Neural progenitor cell (in vitro differentiated cells): Measurements from ENCODE around the gene STX1B. TPM values are rescaled to one million over a fixed set of nuclear protein-coding genes. Genes with fewer than 3 reads are reported as not detected.

Source experiments
- DNase-seq: peaks from one replicate; pipeline ENCODE4 v3.0.0-alpha.2; 2016; ENCODE audit warnings: low spot score
- H2AFZ ChIP-seq: fragments of 200-600 bp; sonication (generic); replicated peaks from 2 replicates; pipeline ENCODE4 v1.6.1; 2016; ENCODE audit warnings: antibody characterized with exemption
- H3F3A ChIP-seq: fragments of 200-600 bp; sonication (generic); 2 replicates; pipeline ENCODE4 v1.6.1; 2016; ENCODE audit warnings: antibody characterized with exemption, low read depth
- H3K27ac ChIP-seq: fragments of 200-600 bp; sonication (generic); 2 replicates; pipeline ENCODE4 v1.5.1; 2016; ENCODE audit warnings: mild to moderate bottlenecking
- H3K27me3 ChIP-seq: fragments of 200-600 bp; sonication (generic); 2 replicates; pipeline ENCODE4 v1.6.1; 2016; ENCODE audit warnings: mild to moderate bottlenecking, moderate library complexity
- H3K36me3 ChIP-seq: fragments of 200-600 bp; sonication (generic); 2 replicates; pipeline ENCODE4 v1.5.1; 2016
- H3K4me1 ChIP-seq: fragments of 200-600 bp; sonication (generic); 2 replicates; pipeline ENCODE4 v1.6.1; 2016; ENCODE audit warnings: mixed run types
- H3K4me2 ChIP-seq: fragments of 200-600 bp; sonication (generic); 2 replicates; pipeline ENCODE4 v1.6.1; 2016
- H3K4me3 ChIP-seq: fragments of 200-600 bp; sonication (generic); 2 replicates; pipeline ENCODE4 v1.5.1; 2016
- H3K79me2 ChIP-seq: fragments of 200-600 bp; sonication (generic); 2 replicates; pipeline ENCODE4 v1.6.1; 2016; ENCODE audit warnings: low read depth
- H3K9ac ChIP-seq: fragments of 200-600 bp; sonication (generic); 2 replicates; pipeline ENCODE4 v1.6.1; 2016
- H3K9me3 ChIP-seq: fragments of 200-600 bp; sonication (generic); 2 replicates; pipeline ENCODE4 v1.5.1; 2016; ENCODE audit warnings: low read depth
- H4K20me1 ChIP-seq: fragments of 200-600 bp; sonication (generic); 2 replicates; pipeline ENCODE4 v1.6.1; 2016; ENCODE audit warnings: low read depth
- H3K27ac Mint-ChIP-seq: 3 replicates; pipeline ENCODE4 v1.8.0; 2021; ENCODE audit warnings: mixed read lengths
- H3K27me3 Mint-ChIP-seq: 2 replicates; pipeline ENCODE4 v1.8.0; 2022; ENCODE audit warnings: low read depth, mild to moderate bottlenecking, inconsistent platforms, moderate library complexity, mixed read lengths; ENCODE audit not compliant: insufficient read depth
- H3K36me3 Mint-ChIP-seq: 3 replicates; pipeline ENCODE4 v1.8.0; 2021; ENCODE audit warnings: mixed read lengths
- H3K4me1 Mint-ChIP-seq: 3 replicates; pipeline ENCODE4 v1.8.0; 2021; ENCODE audit warnings: mixed read lengths
- H3K4me3 Mint-ChIP-seq: 3 replicates; pipeline ENCODE4 v1.8.0; 2021; ENCODE audit warnings: mild to moderate bottlenecking, moderate library complexity, mixed read lengths
- H3K9me3 Mint-ChIP-seq: 3 replicates; pipeline ENCODE4 v1.8.0; 2020; ENCODE audit warnings: mixed read lengths
- CTCF ChIP-seq: fragments of 200-600 bp; sonication (generic); IDR thresholded peaks from 2 replicates; pipeline ENCODE4 v1.5.1; 2017; ENCODE audit warnings: antibody characterized with exemption, mild to moderate bottlenecking
- EZH2 ChIP-seq: fragments of 200-600 bp; sonication (generic); IDR thresholded peaks from 2 replicates; pipeline ENCODE4 v1.6.1; 2017; ENCODE audit warnings: antibody characterized with exemption, mild to moderate bottlenecking, moderate library complexity
- EZH2phosphoT487 ChIP-seq: fragments of 200-600 bp; sonication (generic); IDR thresholded peaks from 2 replicates; pipeline ENCODE4 v1.6.1; 2017; ENCODE audit warnings: antibody characterized with exemption
- total RNA-seq: library from RNA; depleted of rRNA; stranded (reverse); fragments of >200 nt; gene quantifications from 2 replicates; pipeline ENCODE4 v1.2.3, GENCODE V29; 2015; ENCODE audit warnings: low replicate concordance

STX1B gene
- total RNA-seq, 1 donor from 2014 or later: 7.3 TPM

GRCh38 chr16:31002862-31003341 is 7.5 kb downstream of the STX1B start:
- Histone ChIP-seq H4K20me1 (peaks cover 12% of the 10 kb centered on the region), H3K4me3 (no peak overlapping the region), H3K79me2 (no peaks in the 10 kb centered on the region), H3K4me2 (no peak overlapping the region), H2AFZ (no peak overlapping the region), H3K27me3 (peaks cover 13% of the 10 kb centered on the region), H3K27ac (no peak overlapping the region), H3K4me1 (no peaks in the 10 kb centered on the region), H3K36me3 (no peaks in the 10 kb centered on the region), H3K9ac (peak overlapping the region; percentile 29), H3K9me3 (no peaks in the 10 kb centered on the region), H3F3A (peaks cover 8% of the 10 kb centered on the region)
- Mint-ChIP-seq H3K36me3 (no peaks in the 10 kb centered on the region), H3K27ac (no peak overlapping the region), H3K27me3 (peaks cover 3% of the 10 kb centered on the region), H3K4me3 (no peak overlapping the region), H3K9me3 (no peaks in the 10 kb centered on the region), H3K4me1 (peaks cover 19% of the 10 kb centered on the region)
- DNase-seq: no peak
- TF ChIP-seq EZH2 (no peak), CTCF (no peak), EZH2phosphoT487 (no peak)

- H3K27ac Mint-ChIP-seq: peak overlapping the region; percentile 22
- H3K27me3 Mint-ChIP-seq: peaks cover 6% of the 10 kb centered on the region
- H3K9me3 Mint-ChIP-seq: no peaks in the 10 kb centered on the region
- H3K36me3 ChIP-seq: no peaks in the 10 kb centered on the region
- H3K4me3 Mint-ChIP-seq: no peak overlapping the region
- no peak overlapping the region for H3K9ac ChIP-seq
- no peak for DNase-seq
- H3F3A ChIP-seq: peaks cover 14% of the 10 kb centered on the region
- no peaks in the 10 kb centered on the region for H3K36me3 Mint-ChIP-seq
- H3K27ac ChIP-seq: no peak overlapping the region
- H2AFZ ChIP-seq: no peak overlapping the region
- TF ChIP-seq EZH2phosphoT487 (no peak), EZH2 (no peak), CTCF (no peak)
- peaks cover 15% of the 10 kb centered on the region for H3K4me1 Mint-ChIP-seq
- H3K4me2 ChIP-seq: no peak overlapping the region
- peaks cover 7% of the 10 kb centered on the region for H4K20me1 ChIP-seq
- no peaks in the 10 kb centered on the region for H3K79me2 ChIP-seq
- peaks cover 19% of the 10 kb centered on the region for H3K27me3 ChIP-seq
- H3K4me3 ChIP-seq: no peak overlapping the region
- no peaks in the 10 kb centered on the region for H3K4me1 ChIP-seq
- H3K9me3 ChIP-seq: no peaks in the 10 kb centered on the region
Measured at GRCh38 chr16:31002250-31002700, 8.2 kb downstream of the STX1B start.

GRCh38 chr16:31001507-31002249 is 8.8 kb downstream of the STX1B start:
- Histone ChIP-seq H3K4me2 (no peak overlapping the region), H4K20me1 (peaks cover 7% of the 10 kb centered on the region), H3K9ac (no peak overlapping the region), H3K4me1 (peaks cover 3% of the 10 kb centered on the region), H3K4me3 (no peak overlapping the region), H3K36me3 (no peaks in the 10 kb centered on the region), H3K27me3 (peaks cover 25% of the 10 kb centered on the region), H3K79me2 (no peaks in the 10 kb centered on the region), H2AFZ (no peak overlapping the region), H3K9me3 (no peaks in the 10 kb centered on the region), H3K27ac (no peak overlapping the region), H3F3A (peaks cover 14% of the 10 kb centered on the region)
- Mint-ChIP-seq H3K4me1 (peaks cover 18% of the 10 kb centered on the region), H3K9me3 (no peaks in the 10 kb centered on the region), H3K27ac (peak overlapping the region; percentile 22), H3K4me3 (no peak overlapping the region), H3K27me3 (peaks cover 6% of the 10 kb centered on the region), H3K36me3 (no peaks in the 10 kb centered on the region)
- no peak for DNase-seq
- no peak for TF ChIP-seq EZH2phosphoT487
- TF ChIP-seq CTCF: no peak
- no peak for TF ChIP-seq EZH2
